OCI-LY7 (cell line): Measurements from ENCODE around the gene DDX20. TPM values are rescaled to one million over a fixed set of nuclear protein-coding genes. Genes with fewer than 3 reads are reported as not detected.
"Not testable (repeated sequence)": the region's sequence is repeated elsewhere in the genome, so short reads cannot be mapped to it uniquely, and the experiment has no call there.

ENCODE experiments used
- BruUV-seq: library from RNA; stranded (reverse); fragments of 400-500 nt; replicated peaks from 2 replicates; lab custom pipeline; 2021; lab: Mats Ljungman, UMichigan
- CTCF ChIA-PET: fragments of 300-600 bp; sonication (Branson Sonifier 250); formaldehyde crosslinking; loops from one replicate; lab custom pipeline; 2022; ENCODE audit warnings: antibody characterized with exemption; ENCODE audit not compliant: unreplicated experiment; lab: Charles Lee
- POLR2A ChIA-PET: fragments of 300-600 bp; sonication (Branson Sonifier 250); formaldehyde crosslinking; loops from one replicate; lab custom pipeline; 2022; ENCODE audit warnings: antibody characterized with exemption; lab: Charles Lee
- DNase-seq: peaks from one replicate; pipeline ENCODE4 v3.0.0-alpha.2; 2015; ENCODE audit warnings: low spot score
- H2AFZ ChIP-seq: fragments of 200-600 bp; sonication (generic), shearing (Covaris generic); 2 replicates; pipeline ENCODE4 v1.6.1; 2014; ENCODE audit warnings: mild to moderate bottlenecking, antibody characterized with exemption, low read length, moderate library complexity
- H3K27ac ChIP-seq: fragments of 200-600 bp; sonication (generic); 2 replicates; pipeline ENCODE4 v1.5.1; 2014; ENCODE audit warnings: mixed run types, low read depth, mild to moderate bottlenecking, moderate library complexity, low read length, inconsistent platforms; ENCODE audit not compliant: poor library complexity, severe bottlenecking
- H3K36me3 ChIP-seq: fragments of 200-600 bp; sonication (generic); 2 replicates; pipeline ENCODE4 v1.6.1; 2014; ENCODE audit warnings: mild to moderate bottlenecking, antibody characterized with exemption, low read length, moderate library complexity, mixed read lengths; ENCODE audit not compliant: insufficient read depth
- H3K4me1 ChIP-seq: fragments of 200-600 bp; sonication (generic); 2 replicates; pipeline ENCODE4 v1.5.1; 2014; ENCODE audit warnings: mild to moderate bottlenecking, low read length; ENCODE audit not compliant: insufficient read depth, poor library complexity, severe bottlenecking
- H3K4me2 ChIP-seq: fragments of 200-600 bp; sonication (generic); 2 replicates; pipeline ENCODE4 v1.6.1; 2014; ENCODE audit warnings: mild to moderate bottlenecking, low read length
- H3K4me3 ChIP-seq: fragments of 200-600 bp; sonication (generic); 2 replicates; pipeline ENCODE4 v1.5.1; 2014; ENCODE audit warnings: mild to moderate bottlenecking, low read depth, low read length; ENCODE audit not compliant: poor library complexity, severe bottlenecking
- H3K79me2 ChIP-seq: fragments of 200-600 bp; sonication (generic); 2 replicates; pipeline ENCODE4 v1.6.1; 2016; ENCODE audit warnings: low read depth, mild to moderate bottlenecking, low read length, moderate library complexity, mixed read lengths; ENCODE audit not compliant: insufficient read depth
- H3K9me2 ChIP-seq: fragments of 200-600 bp; sonication (generic); 2 replicates; pipeline ENCODE4 v1.6.1; 2016; ENCODE audit warnings: mild to moderate bottlenecking, low read length, mixed read lengths; ENCODE audit not compliant: insufficient read depth
- H3K9me3 ChIP-seq: fragments of 200-600 bp; sonication (generic); 2 replicates; pipeline ENCODE4 v1.6.1; 2014; ENCODE audit warnings: mild to moderate bottlenecking, mixed run types, low read length, mixed read lengths
- H4K20me1 ChIP-seq: fragments of 200-600 bp; sonication (generic); 2 replicates; pipeline ENCODE4 v1.6.1; 2014; ENCODE audit warnings: mild to moderate bottlenecking, antibody characterized with exemption, low read length, moderate library complexity, mixed read lengths; ENCODE audit not compliant: insufficient read depth
- CTCF ChIP-seq: fragments of 200-600 bp; sonication (generic); conservative IDR thresholded peaks from 2 replicates; pipeline ENCODE4 v1.5.1; 2014; ENCODE audit warnings: mild to moderate bottlenecking, antibody characterized with exemption, low read length, moderate library complexity, mixed read lengths
- EZH2phosphoT487 ChIP-seq: fragments of 200-600 bp; sonication (generic); IDR thresholded peaks from 2 replicates; pipeline ENCODE4 v1.6.1; 2018; ENCODE audit warnings: low read depth, borderline replicate concordance, mild to moderate bottlenecking, mixed run types, antibody characterized with exemption, low read length, moderate library complexity, mixed read lengths
- intact Hi-C: fragments of 100-400 bp; cut with micrococcal nuclease; formaldehyde crosslinking; loops from one replicate; pipeline ENCODE4 v1.10.0; 2022; ENCODE audit not compliant: unreplicated experiment
- total RNA-seq, 2 experiments: library from RNA; depleted of rRNA in 1 of 2; stranded (reverse); fragments of >200 nt in 1 of 2; shearing (Covaris generic) in 1 of 2; gene quantifications; 2 replicates each; pipeline ENCODE4 v1.2.3, GENCODE V29; 2014 to 2022

Gene DDX20
- total RNA-seq, 2 experiments from 2014 or later = 30.0 to 32.9 TPM

DNA sequence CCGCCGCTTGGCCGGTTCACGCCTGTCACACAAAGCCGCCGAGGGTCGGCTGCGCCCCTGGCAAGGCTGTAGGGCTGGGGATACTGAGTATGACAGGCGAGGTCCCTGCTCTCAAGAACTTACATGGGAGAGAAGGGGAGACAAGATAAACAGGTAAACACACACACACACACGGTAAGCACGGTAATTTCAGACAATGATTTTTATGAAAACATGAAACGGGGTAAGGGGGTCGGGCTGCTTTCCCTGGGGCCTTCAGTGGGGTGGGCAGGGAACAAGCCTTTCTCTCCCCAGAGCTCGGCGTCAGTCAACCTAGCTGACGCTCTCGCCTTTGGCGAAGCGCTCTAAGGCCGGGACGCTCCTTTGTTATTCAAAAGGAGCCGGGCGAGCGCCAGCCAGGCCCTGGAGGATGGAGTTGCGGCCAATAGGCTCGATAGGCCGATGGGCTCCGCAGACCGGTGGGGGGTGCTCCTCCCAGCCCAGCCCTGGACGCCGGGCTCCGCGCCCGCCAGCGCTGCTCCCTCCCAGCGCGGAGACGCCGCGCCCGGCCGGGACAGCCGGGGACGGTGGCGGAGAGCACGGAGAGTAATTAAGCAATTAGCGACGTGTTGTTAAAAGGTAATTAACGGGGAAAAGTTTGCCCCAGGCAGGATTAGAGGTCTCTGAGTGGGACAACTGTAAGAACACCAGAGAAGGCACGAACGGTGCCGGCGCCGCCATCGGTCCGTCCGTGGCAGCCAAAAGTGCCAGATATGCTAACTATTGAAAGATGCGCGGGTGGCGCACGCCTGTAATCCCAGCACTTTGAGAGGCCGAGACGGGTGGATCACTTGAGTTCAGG lies 15.6 kb upstream of the DDX20 start:
- POLR2A ChIA-PET = interaction anchor here (0.6 to 2.8 kb wide), 5 partner anchors 11 to 657 kb away, joined by 3 to 26 read pairs (median 6); no protein-coding TSS in a partner anchor
- H3K4me1 ChIP-seq = peaks cover 32% of the 10 kb centered on the region

DNA sequence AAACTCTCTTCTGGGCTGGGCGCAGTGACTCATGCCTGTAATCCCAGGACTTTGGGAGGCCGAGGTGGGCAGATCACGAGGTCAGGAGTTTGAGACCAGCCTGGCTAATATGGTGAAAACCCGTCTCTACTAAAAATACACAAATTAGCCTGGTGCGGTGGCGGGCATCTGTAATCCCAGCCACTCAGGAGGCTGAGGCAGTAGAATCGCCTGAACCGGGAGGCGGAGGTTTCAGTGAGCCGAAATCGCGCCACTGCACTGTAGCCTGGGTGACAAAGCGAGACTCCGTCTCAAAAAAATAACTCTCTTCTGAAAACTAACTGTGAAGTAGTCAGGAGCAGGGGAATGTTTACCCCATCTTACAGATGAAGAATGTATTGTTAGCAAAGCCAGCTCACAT lies 13.4 kb upstream of the DDX20 start:
- BruUV-seq, H3K9me2 ChIP-seq, CTCF ChIA-PET, H3K27ac ChIP-seq, H3K4me3 ChIP-seq, H3K79me2 ChIP-seq, intact Hi-C loops, H3K36me3 ChIP-seq, DNase-seq, H3K4me2 ChIP-seq, H4K20me1 ChIP-seq, H2AFZ ChIP-seq, H3K9me3 ChIP-seq, POLR2A ChIA-PET: not testable (repeated sequence)
- peaks cover 31% of the 10 kb centered on the region for H3K4me1 ChIP-seq

More for the DNA sequence above, 15.6 kb upstream of the DDX20 start:
- Histone ChIP-seq H2AFZ (peak overlapping the region; percentile 73; the same call in 1 of the 2 replicates), H4K20me1 (no peaks in the 10 kb centered on the region), H3K27ac (no peak overlapping the region), H3K79me2 (no peaks in the 10 kb centered on the region), H3K9me3 (no peaks in the 10 kb centered on the region), H3K4me3 (peak overlapping the region; percentile 78), H3K4me2 (peak overlapping the region; percentile 88), H3K36me3 (no peaks in the 10 kb centered on the region), H3K9me2 (no peaks in the 10 kb centered on the region)
- CTCF ChIA-PET = interaction anchor here (1.6 kb wide), 1 partner anchor 11 kb away, joined by 13 read pairs; no protein-coding TSS in a partner anchor
- DNase-seq = peak; percentile 57
- intact Hi-C loops = loop anchor here (1.0 to 5.0 kb wide), 2 partner anchors 15 to 233 kb away; partner anchors contain the start of gene DDX20
- TF ChIP-seq CTCF (0 out of 2 replicates have a peak, but pooled peaks have one; percentile 25), EZH2phosphoT487 (no peak)
- no TSS peak for BruUV-seq

- Histone ChIP-seq H3K27ac (no peak overlapping the region), H4K20me1 (no peaks in the 10 kb centered on the region)
Measured at GRCh38 chr1:111742938-111743549, 12.7 kb upstream of the DDX20 start.

More at GRCh38 chr1:111742938-111743549, 12.7 kb upstream of the DDX20 start:
- TF ChIP-seq CTCF (no peak), EZH2phosphoT487 (no peak)
- intact Hi-C loops = no loop called here
- Histone ChIP-seq H3K4me1 (peaks cover 27% of the 10 kb centered on the region), H3K9me2 (no peaks in the 10 kb centered on the region), H3K36me3 (no peaks in the 10 kb centered on the region), H2AFZ (no peak overlapping the region), H3K4me3 (no peak overlapping the region), H3K4me2 (no peak overlapping the region), H3K79me2 (no peaks in the 10 kb centered on the region), H3K9me3 (no peaks in the 10 kb centered on the region)
- DNase-seq = no peak
- CTCF ChIA-PET = interaction anchor here (1.0 kb wide), 1 partner anchor 9 kb away, joined by 6 read pairs; no protein-coding TSS in a partner anchor
- POLR2A ChIA-PET = interaction anchor here (0.6 kb wide), 1 partner anchor 152 kb away, joined by 3 read pairs; no protein-coding TSS in a partner anchor
- BruUV-seq = no TSS peak
